HG03097 (cell line): ENCODE results near the gene C18orf32.
"Not testable (repeated sequence)": the region's sequence is repeated elsewhere in the genome, so short reads cannot be mapped to it uniquely, and the experiment has no call there.

ENCODE experiments used
- ATAC-seq: cut with Tn5 transposase; IDR thresholded peaks from one replicate; pipeline ENCODE4 v1.9.1; 2021; ENCODE audit not compliant: unreplicated experiment, low FRiP score

C18orf32 gene

GRCh38 chr18:49503931-49504330, 16.9 kb upstream of the C18orf32 start:
- ATAC-seq, result no peak

- no peak for ATAC-seq
Observed at GRCh38 chr18:49500201-49500921, 13.3 kb upstream of the C18orf32 start.

GRCh38 chr18:49499046-49499637, 12.1 kb upstream of the C18orf32 start:
- ATAC-seq, result no peak

- ATAC-seq, result no peak
Observed at GRCh38 chr18:49495480-49495879, 8.4 kb upstream of the C18orf32 start.

GRCh38 chr18:49495076-49495475, 8.0 kb upstream of the C18orf32 start:
- ATAC-seq, result no peak

- no peak for ATAC-seq
Observed at GRCh38 chr18:49494660-49495059, 7.6 kb upstream of the C18orf32 start.

GRCh38 chr18:49492694-49493033, 5.6 kb upstream of the C18orf32 start:
- no peak for ATAC-seq

- peak; percentile 68 for ATAC-seq
Observed at GRCh38 chr18:49491857-49492693, 5.0 kb upstream of the C18orf32 start, which contains the start of gene RPL17. Gene RPL17 (minus strand): TSS chr18:49492465.

GRCh38 chr18:49491534-49491856, 4.5 kb upstream of the C18orf32 start:
- no peak for ATAC-seq

- no peak for ATAC-seq
Observed at GRCh38 chr18:49490246-49490762, 3.3 kb upstream of the C18orf32 start.

GRCh38 chr18:49487711-49488310, 777 bp upstream of the C18orf32 start:
- ATAC-seq, result peak; percentile 3

GRCh38 chr18:49486606-49486952, 455 bp downstream of the C18orf32 start:
- ATAC-seq, result no peak

- ATAC-seq, result no peak
Observed at GRCh38 chr18:49486134-49486533, 900 bp downstream of the C18orf32 start.

- ATAC-seq, result no peak
Observed at GRCh38 chr18:49483198-49483597, 3.8 kb downstream of the C18orf32 start.

- ATAC-seq, result no peak
Observed at GRCh38 chr18:49481907-49482306, 5.1 kb downstream of the C18orf32 start.

- ATAC-seq, result no peak
Observed at GRCh38 chr18:49481317-49481716, 5.7 kb downstream of the C18orf32 start.

GRCh38 chr18:49479381-49480137, 7.5 kb downstream of the C18orf32 start:
- ATAC-seq, result no peak

- ATAC-seq, result no peak
Observed at GRCh38 chr18:49476664-49477411, 10.2 kb downstream of the C18orf32 start.

GRCh38 chr18:49474935-49475334, 12.1 kb downstream of the C18orf32 start:
- ATAC-seq, result not testable (repeated sequence)

- no peak for ATAC-seq
Observed at GRCh38 chr18:49473721-49474120, 13.3 kb downstream of the C18orf32 start.
